Tibial artery (tissue), 4 donors: ENCODE results near the gene ANKRD44.

Experiments
- DNase-seq, 2 donors: peaks; one replicate each; pipeline ENCODE4 v3.0.0-alpha.2; 2019
- H3K27ac ChIP-seq, 2 donors: fragments of 200-600 bp; sonication (generic) in 1 of 2; 1 replicate in 1 of 2; 2 replicates in 1 of 2; pipeline ENCODE4 v1.5.1; 2018 to 2019; ENCODE audit warnings: mild to moderate bottlenecking in 1 of 2
- H3K27me3 ChIP-seq, 2 donors: fragments of 200-600 bp; sonication (generic) in 1 of 2; one replicate each; pipeline versions ENCODE4 v1.5.1 to v1.6.0; 2016 to 2019
- H3K36me3 ChIP-seq, 3 donors: fragments of 200-600 bp; sonication (generic) in 2 of 3; one replicate each; pipeline ENCODE4 v1.5.1; 2016 to 2019; ENCODE audit warnings: mild to moderate bottlenecking in 2 of 3
- H3K4me1 ChIP-seq, 4 donors: fragments of 200-600 bp; sonication (generic) in 2 of 4; 1 replicate in 3 of 4; 2 replicates in 1 of 4; pipeline ENCODE4 v1.5.1; 2016 to 2019
- H3K4me3 ChIP-seq, 2 donors: fragments of 200-600 bp; sonication (generic) in 1 of 2; 1 replicate in 1 of 2; 2 replicates in 1 of 2; pipeline ENCODE4 v1.5.1; 2018 to 2019; ENCODE audit warnings: mild to moderate bottlenecking in 2 of 2
- H3K9me3 ChIP-seq, 3 donors: fragments of 200-600 bp; sonication (generic) in 1 of 3; one replicate each; pipeline ENCODE4 v1.5.1; 2016 to 2019
- CTCF ChIP-seq, 2 experiments: fragments of 200-600 bp in 1 of 2; fragments of 450-650 bp in 1 of 2; IDR thresholded peaks; one replicate each; pipeline ENCODE4 v1.5.1; 2017 to 2019; ENCODE audit warnings: antibody characterized with exemption in 2 of 2, mild to moderate bottlenecking in 1 of 2, moderate library complexity in 1 of 2
- intact Hi-C: fragments of 100-400 bp; cut with DNase I; formaldehyde crosslinking; loops from one replicate; pipeline ENCODE4 v1.15.0; 2023; ENCODE audit warnings: low total_unique reads

ANKRD44 gene

GRCh38 chr2:197152451-197153228 is 157.9 kb downstream of the ANKRD44 start:
- intact Hi-C loops: no loop called here
- no peak overlapping the region for H3K4me3 ChIP-seq

GRCh38 chr2:197149546-197149945 is 161.0 kb downstream of the ANKRD44 start:
- Histone ChIP-seq H3K27me3 (no peaks in the 10 kb centered on the region), H3K36me3 (no peaks in the 10 kb centered on the region), H3K4me1 (peaks cover 0 to 28% (median 15%) of the 10 kb centered on the region in 4 donors), H3K9me3 (no peaks in the 10 kb centered on the region), H3K4me3 (no peak overlapping the region), H3K27ac (no peak overlapping the region)
- TF ChIP-seq CTCF (IDR thresholded peaks at IDR 0.05): no peak
- DNase-seq: no peak
- intact Hi-C loops: no loop called here

More at GRCh38 chr2:197152451-197153228, 157.9 kb downstream of the ANKRD44 start:
- Histone ChIP-seq H3K4me1 (peaks cover 0 to 36% (median 15%) of the 10 kb centered on the region in 4 donors), H3K27ac (peak overlapping the region; percentile 38 to 47), H3K36me3 (no peaks in the 10 kb centered on the region), H3K9me3 (no peaks in the 10 kb centered on the region), H3K27me3 (no peaks in the 10 kb centered on the region)
- DNase-seq: no peak
- TF ChIP-seq CTCF (IDR thresholded peaks at IDR 0.05): no peak

- Histone ChIP-seq H3K4me1 (peaks cover 0 to 24% (median 15%) of the 10 kb centered on the region in 4 donors), H3K9me3 (no peaks in the 10 kb centered on the region), H3K27ac (no peak overlapping the region), H3K36me3 (no peaks in the 10 kb centered on the region), H3K4me3 (no peak overlapping the region), H3K27me3 (no peaks in the 10 kb centered on the region)
- DNase-seq: no peak
- no peak for TF ChIP-seq CTCF (IDR thresholded peaks at IDR 0.05)
- intact Hi-C loops: no loop called here
Measured at GRCh38 chr2:197148401-197148800, 162.2 kb downstream of the ANKRD44 start.

- no peak overlapping the region for H3K27ac ChIP-seq
- H3K4me3 ChIP-seq: no peak overlapping the region
- H3K4me1 ChIP-seq: peaks cover 0 to 20% (median 13%) of the 10 kb centered on the region in 4 donors
- H3K36me3 ChIP-seq: no peaks in the 10 kb centered on the region
- no peak for DNase-seq
- H3K9me3 ChIP-seq: no peaks in the 10 kb centered on the region
- intact Hi-C loops: no loop called here
- no peak for TF ChIP-seq CTCF (IDR thresholded peaks at IDR 0.05)
- H3K27me3 ChIP-seq: no peaks in the 10 kb centered on the region
Measured at GRCh38 chr2:197147942-197148341, 162.6 kb downstream of the ANKRD44 start.

DNA sequence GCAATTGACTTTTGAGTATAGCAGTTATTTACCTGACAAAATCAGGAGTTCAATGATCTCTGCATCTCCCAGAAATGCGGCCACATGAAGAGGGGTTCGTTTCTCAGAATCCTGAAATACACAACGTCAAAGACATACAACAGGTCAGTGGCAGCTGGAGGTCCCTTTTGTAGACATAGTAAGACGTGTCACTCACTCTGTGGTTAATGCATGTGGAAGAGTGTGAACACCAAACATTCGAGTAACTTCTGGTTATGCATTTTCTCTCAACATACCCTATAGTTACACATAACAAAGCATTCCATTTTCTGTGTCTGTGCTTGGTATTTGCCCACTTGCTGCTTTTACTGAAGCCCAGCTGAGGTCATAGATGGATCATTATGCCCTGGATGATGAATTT is 163.6 kb downstream of the ANKRD44 start:
- no peak for TF ChIP-seq CTCF (IDR thresholded peaks at IDR 0.05)
- intact Hi-C loops: no loop called here
- peaks cover 0 to 10% (median 4%) of the 10 kb centered on the region in 4 donors for H3K4me1 ChIP-seq

More for the DNA sequence above, 163.6 kb downstream of the ANKRD44 start:
- H3K36me3 ChIP-seq: no peaks in the 10 kb centered on the region
- H3K4me3 ChIP-seq: no peak overlapping the region
- H3K27ac ChIP-seq: no peak overlapping the region
- H3K9me3 ChIP-seq: no peaks in the 10 kb centered on the region
- no peak for DNase-seq
- no peaks in the 10 kb centered on the region for H3K27me3 ChIP-seq
